H9 (cell line): Measurements from ENCODE around the gene GGA1. TPM values are rescaled to one million over a fixed set of nuclear protein-coding genes. Genes with fewer than 3 reads are reported as not detected.

Experiments used
- DNase-seq: peaks from one replicate; pipeline ENCODE4 v3.0.0-alpha.2; 2017
- H2AFZ ChIP-seq: one replicate; pipeline ENCODE4 v1.6.1; 2013; ENCODE audit warnings: mild to moderate bottlenecking, low read length, control low read depth, moderate library complexity
- H2AK5ac ChIP-seq: 2 replicates; pipeline ENCODE4 v1.6.1; 2013; ENCODE audit warnings: low read length, control low read depth, mixed read lengths; ENCODE audit not compliant: insufficient read length
- H2BK120ac ChIP-seq: one replicate; pipeline ENCODE4 v1.6.1; 2013; ENCODE audit warnings: low read depth, mild to moderate bottlenecking, low read length, control low read depth, inconsistent platforms; ENCODE audit not compliant: poor library complexity, severe bottlenecking
- H2BK12ac ChIP-seq: 2 replicates; pipeline ENCODE4 v1.6.1; 2013; ENCODE audit warnings: low read length, control low read depth, mixed read lengths, low read depth; ENCODE audit not compliant: insufficient read length
- H2BK15ac ChIP-seq: 2 replicates; pipeline ENCODE4 v1.6.1; 2013; ENCODE audit warnings: low read depth, low read length, control low read depth
- H2BK20ac ChIP-seq: one replicate; pipeline ENCODE4 v1.6.1; 2013; ENCODE audit warnings: low read depth, mild to moderate bottlenecking, low read length, control low read depth, inconsistent platforms; ENCODE audit not compliant: poor library complexity, severe bottlenecking
- H2BK5ac ChIP-seq: 2 replicates; pipeline ENCODE4 v1.6.1; 2013; ENCODE audit warnings: low read length, control low read depth, mixed read lengths; ENCODE audit not compliant: insufficient read length
- H3K14ac ChIP-seq: 2 replicates; pipeline ENCODE4 v1.6.1; 2013; ENCODE audit warnings: low read length, control low read depth; ENCODE audit not compliant: insufficient read depth
- H3K18ac ChIP-seq: 2 replicates; pipeline ENCODE4 v1.6.1; 2013; ENCODE audit warnings: low read depth, mild to moderate bottlenecking, mixed read lengths, low read length, control low read depth; ENCODE audit not compliant: insufficient read length
- H3K23ac ChIP-seq: 2 replicates; pipeline ENCODE4 v1.6.1; 2013; ENCODE audit warnings: low read length, control low read depth, mixed read lengths, low read depth; ENCODE audit not compliant: insufficient read length
- H3K23me2 ChIP-seq: 2 replicates; pipeline ENCODE4 v1.6.1; 2013; ENCODE audit warnings: low read depth, mild to moderate bottlenecking, mixed read lengths, low read length, control low read depth; ENCODE audit not compliant: insufficient read length, poor library complexity, severe bottlenecking
- H3K27ac ChIP-seq: 2 replicates; pipeline ENCODE4 v1.5.1; 2013; ENCODE audit warnings: low read length, control low read depth, mixed read lengths, low read depth; ENCODE audit not compliant: insufficient read length
- H3K27me3 ChIP-seq: 2 replicates; pipeline ENCODE4 v1.6.1; 2013; ENCODE audit warnings: low read length, control low read depth, inconsistent platforms; ENCODE audit not compliant: insufficient read depth
- H3K4ac ChIP-seq: 2 replicates; pipeline ENCODE4 v1.6.1; 2013; ENCODE audit warnings: low read depth, mild to moderate bottlenecking, control low read depth, inconsistent platforms, low read length, moderate library complexity
- H3K4me1 ChIP-seq: 2 replicates; pipeline ENCODE4 v1.6.1; 2013; ENCODE audit warnings: low read length, control low read depth, inconsistent platforms; ENCODE audit not compliant: insufficient read depth
- H3K4me2 ChIP-seq: 2 replicates; pipeline ENCODE4 v1.6.1; 2013; ENCODE audit warnings: low read length, control low read depth, mixed read lengths; ENCODE audit not compliant: insufficient read length, insufficient read depth
- H3K56ac ChIP-seq: 2 replicates; pipeline ENCODE4 v1.6.1; 2013; ENCODE audit warnings: low read depth, mild to moderate bottlenecking, mixed read lengths, low read length, control low read depth; ENCODE audit not compliant: insufficient read length
- H3K79me1 ChIP-seq: 2 replicates; pipeline ENCODE4 v1.6.1; 2013; ENCODE audit warnings: low read depth, mild to moderate bottlenecking, moderate library complexity, low read length, control low read depth, inconsistent platforms; ENCODE audit not compliant: insufficient read depth, poor library complexity, severe bottlenecking
- H3K79me2 ChIP-seq: 2 replicates; pipeline ENCODE4 v1.6.1; 2013; ENCODE audit warnings: low read length, control low read depth, inconsistent platforms; ENCODE audit not compliant: insufficient read depth
- H3K9ac ChIP-seq: 2 replicates; pipeline ENCODE4 v1.6.1; 2013; ENCODE audit warnings: low read length, control low read depth, mixed read lengths; ENCODE audit not compliant: insufficient read length; ENCODE audit errors: extremely low read depth
- H3K9me3 ChIP-seq: one replicate; pipeline ENCODE4 v1.6.1; 2013; ENCODE audit warnings: low read depth, low read length, inconsistent platforms; ENCODE audit not compliant: control insufficient read depth
- H3T11ph ChIP-seq: one replicate; pipeline ENCODE4 v1.6.1; 2013; ENCODE audit warnings: mild to moderate bottlenecking, low read length, control low read depth, inconsistent platforms
- H4K20me1 ChIP-seq: one replicate; pipeline ENCODE4 v1.6.1; 2013; ENCODE audit not compliant: control insufficient read depth, insufficient read length, insufficient read depth
- H4K5ac ChIP-seq: 2 replicates; pipeline ENCODE4 v1.6.1; 2013; ENCODE audit warnings: low read depth, mild to moderate bottlenecking, mixed read lengths, low read length, control low read depth; ENCODE audit not compliant: insufficient read length
- H4K8ac ChIP-seq: replicated peaks from 2 replicates; pipeline ENCODE4 v1.6.1; 2013; ENCODE audit warnings: low read length, control low read depth, mixed read lengths, low read depth; ENCODE audit not compliant: insufficient read length
- H4K91ac ChIP-seq: 2 replicates; pipeline ENCODE4 v1.6.1; 2013; ENCODE audit warnings: low read depth, mild to moderate bottlenecking, moderate library complexity, mixed read lengths, low read length, control low read depth; ENCODE audit not compliant: insufficient read length
- H3K27ac Mint-ChIP-seq, 3 experiments: 2 replicates in 2 of 3; 3 replicates in 1 of 3; pipeline ENCODE4 v1.8.0; 2020 to 2021; ENCODE audit warnings: mixed read lengths in 3 of 3, mild to moderate bottlenecking in 1 of 3, moderate library complexity in 1 of 3
- H3K27me3 Mint-ChIP-seq: 2 replicates; pipeline ENCODE4 v1.8.0; 2021; ENCODE audit warnings: low read depth, mild to moderate bottlenecking, moderate library complexity, mixed read lengths
- H3K36me3 Mint-ChIP-seq, 3 experiments: 2 replicates in 2 of 3; 3 replicates in 1 of 3; pipeline ENCODE4 v1.8.0; 2020 to 2021; ENCODE audit warnings: low read depth in 3 of 3, mixed read lengths in 3 of 3; ENCODE audit not compliant: insufficient read depth in 1 of 3
- H3K4me1 Mint-ChIP-seq, 2 experiments: 2 replicates each; pipeline ENCODE4 v1.8.0; 2020; ENCODE audit warnings: mixed read lengths in 2 of 2
- H3K4me3 Mint-ChIP-seq, 2 experiments: 2 replicates in 1 of 2; 3 replicates in 1 of 2; pipeline ENCODE4 v1.8.0; 2020 to 2021; ENCODE audit warnings: mild to moderate bottlenecking in 2 of 2, mixed read lengths in 2 of 2, moderate library complexity in 1 of 2
- H3K9me3 Mint-ChIP-seq, 2 experiments: 2 replicates in 1 of 2; 3 replicates in 1 of 2; pipeline ENCODE4 v1.8.0; 2020; ENCODE audit warnings: mild to moderate bottlenecking in 2 of 2, mixed read lengths in 2 of 2, moderate library complexity in 1 of 2
- CTCF ChIP-seq: fragments of 200-600 bp; sonication (generic); conservative IDR thresholded peaks from 3 replicates; pipeline ENCODE4 v1.8.0; 2021; ENCODE audit warnings: antibody characterized with exemption, mild to moderate bottlenecking
- WGBS: extraction: QIAGEN DNeasy Blood & Tissue Kit; methylation state at CpG from one replicate; pipeline ENCODE4 v1.1.7; 2013; ENCODE audit warnings: missing lambda C conversion rate, low lambda C conversion rate, mixed read lengths; ENCODE audit not compliant: insufficient read length; ENCODE audit errors: extremely low coverage; 5-methylcytosine and 5-hydroxymethylcytosine counted together
- total RNA-seq: library from RNA; stranded (reverse); gene quantifications from 2 replicates; pipeline ENCODE4 v1.2.1, GENCODE V29; 2021

The GGA1 gene
- total RNA-seq, 1 experiment from 2014 or later, result 61.7 TPM

GRCh38 chr22:37659897-37660708 is 51.5 kb downstream of the GGA1 start:
- peak overlapping the region; percentile 42 for H3K9ac ChIP-seq
- H2BK20ac ChIP-seq, result no peak overlapping the region
- H2BK12ac ChIP-seq, result no peak overlapping the region
- Mint-ChIP-seq H3K4me1 (peaks cover 22 to 23% of the 10 kb centered on the region in 2 experiments), H3K36me3 (peaks cover 2 to 17% (median 14%) of the 10 kb centered on the region in 3 experiments; a peak in 6 of 7 replicates), H3K9me3 (no peaks in the 10 kb centered on the region; a peak in 1 of 5 replicates), H3K4me3 (peak overlapping the region; percentile 88 to 91), H3K27ac (no peak overlapping the region), H3K27me3 (no peaks in the 10 kb centered on the region)
- H3K56ac ChIP-seq, result no peak overlapping the region
- H4K20me1 ChIP-seq, result no peaks in the 10 kb centered on the region
- no peak overlapping the region for H2BK15ac ChIP-seq
- no peaks in the 10 kb centered on the region for H3K27me3 ChIP-seq
- H3K4ac ChIP-seq, result no peak overlapping the region
- H3K4me1 ChIP-seq, result peaks cover 2% of the 10 kb centered on the region; the same call in 1 of the 2 replicates
- H3K79me2 ChIP-seq, result peaks cover 27% of the 10 kb centered on the region; the same call in 1 of the 2 replicates
- H3K23ac ChIP-seq, result no peak overlapping the region
- H3K18ac ChIP-seq, result no peak overlapping the region
- no peak for TF ChIP-seq CTCF
- no peak overlapping the region for H4K91ac ChIP-seq
- H2AK5ac ChIP-seq, result no peak overlapping the region
- H3K27ac ChIP-seq, result no peak overlapping the region
- no CpG with 5 or more reads among the region's 14 CpGs for WGBS
- H3K14ac ChIP-seq, result no peak overlapping the region
- H3K9me3 ChIP-seq, result no peaks in the 10 kb centered on the region
- no peak for DNase-seq
- H2BK120ac ChIP-seq, result no peak overlapping the region
- H3K4me2 ChIP-seq, result peak overlapping the region; percentile 95
- H2BK5ac ChIP-seq, result no peak overlapping the region
- no peak overlapping the region for H2AFZ ChIP-seq
- H3T11ph ChIP-seq, result no peak overlapping the region
- H4K8ac ChIP-seq, result no peak overlapping the region
- peaks cover 15% of the 10 kb centered on the region for H3K79me1 ChIP-seq
- peaks cover 7% of the 10 kb centered on the region for H3K23me2 ChIP-seq
- no peak overlapping the region for H4K5ac ChIP-seq
